WTC11 (cell line): ENCODE measurements around the gene PKMYT1. TPM values are rescaled to one million over a fixed set of nuclear protein-coding genes. Genes with fewer than 3 reads are reported as not detected.

Experiments
- ATAC-seq: fragments of 200-7000 bp; cut with Tn5 transposase; 2 replicates; pipeline ENCODE4 v1.10.0; 2021; ENCODE audit warnings: mild to moderate bottlenecking, moderate library complexity
- CTCF ChIA-PET: fragments of 300-600 bp; sonication (Branson Sonifier 250); formaldehyde crosslinking; loops from one replicate; lab custom pipeline; 2021; ENCODE audit warnings: antibody characterized with exemption; lab: Charles Lee
- POLR2A ChIA-PET: fragments of 350-600 bp; sonication (Branson Sonifier 250); formaldehyde crosslinking; loops from one replicate; lab custom pipeline; 2021; ENCODE audit warnings: antibody characterized with exemption; lab: Charles Lee
- DNase-seq: peaks from one replicate; pipeline ENCODE4 v3.0.0; 2021; ENCODE audit warnings: low spot score
- H3K27ac Mint-ChIP-seq: 2 replicates; pipeline ENCODE4 v1.8.0; 2021; ENCODE audit warnings: mixed read lengths
- H3K27me3 Mint-ChIP-seq: 2 replicates; pipeline ENCODE4 v1.8.0; 2021; ENCODE audit warnings: low read depth, mild to moderate bottlenecking, moderate library complexity, mixed read lengths
- H3K36me3 Mint-ChIP-seq: 2 replicates; pipeline ENCODE4 v1.8.0; 2021; ENCODE audit warnings: mixed read lengths
- H3K4me1 Mint-ChIP-seq: 2 replicates; pipeline ENCODE4 v1.8.0; 2022; ENCODE audit warnings: mixed read lengths
- H3K4me3 Mint-ChIP-seq: 2 replicates; pipeline ENCODE4 v1.8.0; 2021; ENCODE audit warnings: mild to moderate bottlenecking, moderate library complexity, mixed read lengths
- H3K9me3 Mint-ChIP-seq: 2 replicates; pipeline ENCODE4 v1.8.0; 2021; ENCODE audit warnings: mixed read lengths
- CREM ChIP-seq: sonication (generic); formaldehyde crosslinking; IDR thresholded peaks from 2 replicates; pipeline ENCODE4 v1.8.1; 2022; ENCODE audit warnings: mild to moderate bottlenecking, missing genetic modification reagents, moderate library complexity
- ESRRA ChIP-seq: sonication (generic); formaldehyde crosslinking; IDR thresholded peaks from 2 replicates; pipeline ENCODE4 v1.8.1; 2022; ENCODE audit warnings: mild to moderate bottlenecking, missing genetic modification reagents, borderline replicate concordance
- JAZF1 ChIP-seq: fragments of 250-450 bp; sonication (Bioruptor Pico); IDR thresholded peaks from 2 replicates; pipeline ENCODE4 v1.9.0; 2021; ENCODE audit warnings: moderate library complexity, mild to moderate bottlenecking, inconsistent platforms
- JUN ChIP-seq: sonication (generic); formaldehyde crosslinking; IDR thresholded peaks from 2 replicates; pipeline ENCODE4 v1.8.0; 2023; ENCODE audit warnings: mild to moderate bottlenecking, missing genetic modification reagents
- NR3C1 ChIP-seq: sonication (generic); formaldehyde crosslinking; conservative IDR thresholded peaks from 2 replicates; pipeline ENCODE4 v1.8.1; 2023; ENCODE audit warnings: low read depth, mild to moderate bottlenecking, missing genetic modification reagents
- RORB ChIP-seq: fragments of 250-450 bp; sonication (Bioruptor Pico); IDR thresholded peaks from 2 replicates; pipeline ENCODE4 v1.9.0; 2021; ENCODE audit warnings: mild to moderate bottlenecking
- SP1 ChIP-seq: sonication (generic); formaldehyde crosslinking; conservative IDR thresholded peaks from 2 replicates; pipeline ENCODE4 v1.8.1; 2022; ENCODE audit warnings: missing genetic modification reagents
- TEAD4 ChIP-seq: sonication (generic); formaldehyde crosslinking; IDR thresholded peaks from 2 replicates; pipeline ENCODE4 v1.8.0; 2022; ENCODE audit warnings: mild to moderate bottlenecking, missing genetic modification reagents
- ZNF121 ChIP-seq: sonication (generic); formaldehyde crosslinking; IDR thresholded peaks from 2 replicates; pipeline ENCODE4 v1.8.0; 2023; ENCODE audit warnings: missing genetic modification reagents
- ZNF232 ChIP-seq: sonication (generic); formaldehyde crosslinking; IDR thresholded peaks from 2 replicates; pipeline ENCODE4 v1.8.0; 2022; ENCODE audit warnings: mild to moderate bottlenecking, missing genetic modification reagents
- ZNF317 ChIP-seq: sonication (generic); formaldehyde crosslinking; IDR thresholded peaks from 2 replicates; pipeline ENCODE4 v1.8.1; 2023; ENCODE audit warnings: low read depth, mild to moderate bottlenecking, moderate library complexity, missing genetic modification reagents, borderline replicate concordance
- ZNF416 ChIP-seq: fragments of 250-450 bp; sonication (Bioruptor Pico); IDR thresholded peaks from 2 replicates; pipeline ENCODE4 v1.9.0; 2021; ENCODE audit warnings: mild to moderate bottlenecking, inconsistent platforms
- ZNF423 ChIP-seq: fragments of 250-450 bp; sonication (Bioruptor Pico); IDR thresholded peaks from 2 replicates; pipeline ENCODE4 v2.1.2; 2022; ENCODE audit warnings: mild to moderate bottlenecking, moderate library complexity
- total RNA-seq: library from RNA; stranded (reverse); gene quantifications from 3 replicates; pipeline ENCODE4 v1.2.3, GENCODE V29; 2021
- TF ChIP-seq, protein P1 (sequence below): sonication (generic); formaldehyde crosslinking; IDR thresholded peaks from 2 replicates; pipeline ENCODE4 v1.8.1; 2023; ENCODE audit warnings: mild to moderate bottlenecking, missing genetic modification reagents
- TF ChIP-seq, protein P2 (sequence below): fragments of 250-450 bp; sonication (Bioruptor Pico); IDR thresholded peaks from 2 replicates; pipeline ENCODE4 v1.9.0; 2021; ENCODE audit warnings: mild to moderate bottlenecking
- TF ChIP-seq, protein P3 (sequence below): sonication (generic); formaldehyde crosslinking; IDR thresholded peaks from 2 replicates; pipeline ENCODE4 v1.8.1; 2022; ENCODE audit warnings: low read depth, mild to moderate bottlenecking, moderate library complexity, missing genetic modification reagents, borderline replicate concordance
- TF ChIP-seq, protein P4 (sequence below): fragments of 250-450 bp; sonication (Bioruptor Pico); IDR thresholded peaks from 2 replicates; pipeline ENCODE4 v1.9.0; 2021; ENCODE audit warnings: moderate library complexity, mild to moderate bottlenecking, inconsistent platforms, borderline replicate concordance
- TF ChIP-seq, protein P5 (sequence below): sonication (generic); formaldehyde crosslinking; IDR thresholded peaks from 2 replicates; pipeline ENCODE4 v1.8.0; 2023; ENCODE audit warnings: mild to moderate bottlenecking, missing genetic modification reagents
- TF ChIP-seq, protein P6 (sequence below): sonication (generic); formaldehyde crosslinking; IDR thresholded peaks from 2 replicates; pipeline ENCODE4 v1.8.1; 2022; ENCODE audit warnings: mild to moderate bottlenecking, moderate library complexity, missing genetic modification reagents
- TF ChIP-seq, protein P7 (sequence below): fragments of 250-450 bp; sonication (Bioruptor Pico); IDR thresholded peaks from 2 replicates; pipeline ENCODE4 v1.9.0; 2021; ENCODE audit warnings: mild to moderate bottlenecking, borderline replicate concordance

PKMYT1 gene
- total RNA-seq, 1 experiment from 2014 or later, result 120 TPM

DNA sequence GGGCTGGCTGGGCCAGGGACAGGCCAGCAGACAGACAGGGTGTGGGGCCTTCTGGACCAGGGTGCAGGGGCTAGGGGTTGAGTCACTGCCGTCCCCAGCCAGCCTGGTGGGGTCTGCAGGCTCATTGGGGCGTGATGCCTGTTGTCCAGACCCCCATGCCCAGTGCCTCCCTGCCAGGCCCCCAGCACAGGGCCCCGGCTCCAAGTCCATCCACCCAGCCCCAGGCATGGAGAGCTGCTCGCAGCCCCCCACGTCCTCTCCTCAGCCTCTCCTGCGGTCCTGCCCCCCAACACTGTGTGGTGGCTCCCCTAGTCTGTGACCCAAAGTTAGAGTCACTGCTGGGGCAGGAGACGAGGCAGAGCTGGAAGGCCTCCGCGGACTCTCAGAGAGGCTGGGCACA, 7.0 kb upstream of the PKMYT1 start (continued):
- TF ChIP-seq, protein P1, sequence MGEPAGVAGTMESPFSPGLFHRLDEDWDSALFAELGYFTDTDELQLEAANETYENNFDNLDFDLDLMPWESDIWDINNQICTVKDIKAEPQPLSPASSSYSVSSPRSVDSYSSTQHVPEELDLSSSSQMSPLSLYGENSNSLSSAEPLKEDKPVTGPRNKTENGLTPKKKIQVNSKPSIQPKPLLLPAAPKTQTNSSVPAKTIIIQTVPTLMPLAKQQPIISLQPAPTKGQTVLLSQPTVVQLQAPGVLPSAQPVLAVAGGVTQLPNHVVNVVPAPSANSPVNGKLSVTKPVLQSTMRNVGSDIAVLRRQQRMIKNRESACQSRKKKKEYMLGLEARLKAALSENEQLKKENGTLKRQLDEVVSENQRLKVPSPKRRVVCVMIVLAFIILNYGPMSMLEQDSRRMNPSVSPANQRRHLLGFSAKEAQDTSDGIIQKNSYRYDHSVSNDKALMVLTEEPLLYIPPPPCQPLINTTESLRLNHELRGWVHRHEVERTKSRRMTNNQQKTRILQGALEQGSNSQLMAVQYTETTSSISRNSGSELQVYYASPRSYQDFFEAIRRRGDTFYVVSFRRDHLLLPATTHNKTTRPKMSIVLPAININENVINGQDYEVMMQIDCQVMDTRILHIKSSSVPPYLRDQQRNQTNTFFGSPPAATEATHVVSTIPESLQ (CRISPR knock-in tag), result no peak

DNA sequence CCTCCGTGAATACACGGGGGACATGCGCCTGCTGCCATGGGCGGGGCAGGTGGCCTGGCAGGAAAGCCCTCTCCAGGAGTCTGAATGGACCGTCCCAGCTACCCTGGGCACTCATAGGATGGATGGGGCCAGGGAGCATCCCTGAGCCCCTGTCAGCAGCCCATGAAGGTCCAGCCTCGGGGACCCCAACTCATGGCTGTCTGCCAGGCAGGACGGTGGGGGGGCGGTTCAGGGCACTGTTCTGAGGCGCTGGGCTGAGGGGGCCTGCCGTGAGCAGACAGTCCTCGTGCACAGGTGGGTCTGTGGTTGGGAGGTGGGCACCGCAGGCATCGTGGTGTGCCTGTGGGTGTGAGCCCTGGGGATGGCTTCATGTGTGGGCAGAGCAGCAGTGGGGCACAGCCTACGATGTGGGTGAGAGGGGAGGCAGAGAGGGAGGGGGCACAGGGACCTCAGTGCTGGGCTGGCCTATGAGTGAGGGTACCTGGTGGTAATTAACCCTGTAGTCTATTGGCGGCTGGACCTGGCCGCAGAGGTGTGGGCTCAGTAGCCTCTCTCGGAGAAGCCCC, 6.5 kb upstream of the PKMYT1 start:
- H3K9me3 Mint-ChIP-seq, result no peaks in the 10 kb centered on the region
- H3K27me3 Mint-ChIP-seq, result peaks cover 6% of the 10 kb centered on the region; the same call in 1 of the 2 replicates
- no peaks in the 10 kb centered on the region for H3K36me3 Mint-ChIP-seq
- H3K4me3 Mint-ChIP-seq, result no peak overlapping the region
- no peak for DNase-seq
- CTCF ChIA-PET, result interaction anchor here (1.8 to 2.0 kb wide), 2 partner anchors 16 to 73 kb away, joined by 6 to 8 read pairs; no protein-coding TSS in a partner anchor
- no peak for ATAC-seq
- POLR2A ChIA-PET, result no interaction called here
- no peak for TF ChIP-seq ZNF423 (CRISPR knock-in tag)
- no peak for TF ChIP-seq ESRRA
- TF ChIP-seq, protein P2, sequence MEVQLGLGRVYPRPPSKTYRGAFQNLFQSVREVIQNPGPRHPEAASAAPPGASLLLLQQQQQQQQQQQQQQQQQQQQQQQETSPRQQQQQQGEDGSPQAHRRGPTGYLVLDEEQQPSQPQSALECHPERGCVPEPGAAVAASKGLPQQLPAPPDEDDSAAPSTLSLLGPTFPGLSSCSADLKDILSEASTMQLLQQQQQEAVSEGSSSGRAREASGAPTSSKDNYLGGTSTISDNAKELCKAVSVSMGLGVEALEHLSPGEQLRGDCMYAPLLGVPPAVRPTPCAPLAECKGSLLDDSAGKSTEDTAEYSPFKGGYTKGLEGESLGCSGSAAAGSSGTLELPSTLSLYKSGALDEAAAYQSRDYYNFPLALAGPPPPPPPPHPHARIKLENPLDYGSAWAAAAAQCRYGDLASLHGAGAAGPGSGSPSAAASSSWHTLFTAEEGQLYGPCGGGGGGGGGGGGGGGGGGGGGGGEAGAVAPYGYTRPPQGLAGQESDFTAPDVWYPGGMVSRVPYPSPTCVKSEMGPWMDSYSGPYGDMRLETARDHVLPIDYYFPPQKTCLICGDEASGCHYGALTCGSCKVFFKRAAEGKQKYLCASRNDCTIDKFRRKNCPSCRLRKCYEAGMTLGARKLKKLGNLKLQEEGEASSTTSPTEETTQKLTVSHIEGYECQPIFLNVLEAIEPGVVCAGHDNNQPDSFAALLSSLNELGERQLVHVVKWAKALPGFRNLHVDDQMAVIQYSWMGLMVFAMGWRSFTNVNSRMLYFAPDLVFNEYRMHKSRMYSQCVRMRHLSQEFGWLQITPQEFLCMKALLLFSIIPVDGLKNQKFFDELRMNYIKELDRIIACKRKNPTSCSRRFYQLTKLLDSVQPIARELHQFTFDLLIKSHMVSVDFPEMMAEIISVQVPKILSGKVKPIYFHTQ, result no peak
- TF ChIP-seq ZNF416 (CRISPR knock-in tag), result no peak
- TF ChIP-seq, protein P3, sequence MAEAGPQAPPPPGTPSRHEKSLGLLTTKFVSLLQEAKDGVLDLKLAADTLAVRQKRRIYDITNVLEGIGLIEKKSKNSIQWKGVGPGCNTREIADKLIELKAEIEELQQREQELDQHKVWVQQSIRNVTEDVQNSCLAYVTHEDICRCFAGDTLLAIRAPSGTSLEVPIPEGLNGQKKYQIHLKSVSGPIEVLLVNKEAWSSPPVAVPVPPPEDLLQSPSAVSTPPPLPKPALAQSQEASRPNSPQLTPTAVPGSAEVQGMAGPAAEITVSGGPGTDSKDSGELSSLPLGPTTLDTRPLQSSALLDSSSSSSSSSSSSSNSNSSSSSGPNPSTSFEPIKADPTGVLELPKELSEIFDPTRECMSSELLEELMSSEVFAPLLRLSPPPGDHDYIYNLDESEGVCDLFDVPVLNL (CRISPR knock-in tag), result no peak
- TF ChIP-seq JAZF1 (CRISPR knock-in tag), result no peak
- TF ChIP-seq, protein P4, sequence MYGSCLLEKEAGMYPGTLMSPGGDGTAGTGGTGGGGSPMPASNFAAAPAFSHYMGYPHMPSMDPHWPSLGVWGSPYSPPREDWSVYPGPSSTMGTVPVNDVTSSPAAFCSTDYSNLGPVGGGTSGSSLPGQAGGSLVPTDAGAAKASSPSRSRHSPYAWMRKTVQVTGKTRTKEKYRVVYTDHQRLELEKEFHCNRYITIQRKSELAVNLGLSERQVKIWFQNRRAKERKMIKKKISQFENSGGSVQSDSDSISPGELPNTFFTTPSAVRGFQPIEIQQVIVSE (CRISPR knock-in tag), result no peak
- TF ChIP-seq ZNF317 (CRISPR knock-in tag), result no peak
- no peak for TF ChIP-seq TEAD4
- TF ChIP-seq, protein P5, sequence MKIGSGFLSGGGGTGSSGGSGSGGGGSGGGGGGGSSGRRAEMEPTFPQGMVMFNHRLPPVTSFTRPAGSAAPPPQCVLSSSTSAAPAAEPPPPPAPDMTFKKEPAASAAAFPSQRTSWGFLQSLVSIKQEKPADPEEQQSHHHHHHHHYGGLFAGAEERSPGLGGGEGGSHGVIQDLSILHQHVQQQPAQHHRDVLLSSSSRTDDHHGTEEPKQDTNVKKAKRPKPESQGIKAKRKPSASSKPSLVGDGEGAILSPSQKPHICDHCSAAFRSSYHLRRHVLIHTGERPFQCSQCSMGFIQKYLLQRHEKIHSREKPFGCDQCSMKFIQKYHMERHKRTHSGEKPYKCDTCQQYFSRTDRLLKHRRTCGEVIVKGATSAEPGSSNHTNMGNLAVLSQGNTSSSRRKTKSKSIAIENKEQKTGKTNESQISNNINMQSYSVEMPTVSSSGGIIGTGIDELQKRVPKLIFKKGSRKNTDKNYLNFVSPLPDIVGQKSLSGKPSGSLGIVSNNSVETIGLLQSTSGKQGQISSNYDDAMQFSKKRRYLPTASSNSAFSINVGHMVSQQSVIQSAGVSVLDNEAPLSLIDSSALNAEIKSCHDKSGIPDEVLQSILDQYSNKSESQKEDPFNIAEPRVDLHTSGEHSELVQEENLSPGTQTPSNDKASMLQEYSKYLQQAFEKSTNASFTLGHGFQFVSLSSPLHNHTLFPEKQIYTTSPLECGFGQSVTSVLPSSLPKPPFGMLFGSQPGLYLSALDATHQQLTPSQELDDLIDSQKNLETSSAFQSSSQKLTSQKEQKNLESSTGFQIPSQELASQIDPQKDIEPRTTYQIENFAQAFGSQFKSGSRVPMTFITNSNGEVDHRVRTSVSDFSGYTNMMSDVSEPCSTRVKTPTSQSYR, result no peak
- TF ChIP-seq ZNF121 (CRISPR knock-in tag), result no peak
- TF ChIP-seq, protein P6, sequence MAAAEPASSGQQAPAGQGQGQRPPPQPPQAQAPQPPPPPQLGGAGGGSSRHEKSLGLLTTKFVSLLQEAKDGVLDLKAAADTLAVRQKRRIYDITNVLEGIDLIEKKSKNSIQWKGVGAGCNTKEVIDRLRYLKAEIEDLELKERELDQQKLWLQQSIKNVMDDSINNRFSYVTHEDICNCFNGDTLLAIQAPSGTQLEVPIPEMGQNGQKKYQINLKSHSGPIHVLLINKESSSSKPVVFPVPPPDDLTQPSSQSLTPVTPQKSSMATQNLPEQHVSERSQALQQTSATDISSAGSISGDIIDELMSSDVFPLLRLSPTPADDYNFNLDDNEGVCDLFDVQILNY (CRISPR knock-in tag), result no peak
- TF ChIP-seq, protein P7, sequence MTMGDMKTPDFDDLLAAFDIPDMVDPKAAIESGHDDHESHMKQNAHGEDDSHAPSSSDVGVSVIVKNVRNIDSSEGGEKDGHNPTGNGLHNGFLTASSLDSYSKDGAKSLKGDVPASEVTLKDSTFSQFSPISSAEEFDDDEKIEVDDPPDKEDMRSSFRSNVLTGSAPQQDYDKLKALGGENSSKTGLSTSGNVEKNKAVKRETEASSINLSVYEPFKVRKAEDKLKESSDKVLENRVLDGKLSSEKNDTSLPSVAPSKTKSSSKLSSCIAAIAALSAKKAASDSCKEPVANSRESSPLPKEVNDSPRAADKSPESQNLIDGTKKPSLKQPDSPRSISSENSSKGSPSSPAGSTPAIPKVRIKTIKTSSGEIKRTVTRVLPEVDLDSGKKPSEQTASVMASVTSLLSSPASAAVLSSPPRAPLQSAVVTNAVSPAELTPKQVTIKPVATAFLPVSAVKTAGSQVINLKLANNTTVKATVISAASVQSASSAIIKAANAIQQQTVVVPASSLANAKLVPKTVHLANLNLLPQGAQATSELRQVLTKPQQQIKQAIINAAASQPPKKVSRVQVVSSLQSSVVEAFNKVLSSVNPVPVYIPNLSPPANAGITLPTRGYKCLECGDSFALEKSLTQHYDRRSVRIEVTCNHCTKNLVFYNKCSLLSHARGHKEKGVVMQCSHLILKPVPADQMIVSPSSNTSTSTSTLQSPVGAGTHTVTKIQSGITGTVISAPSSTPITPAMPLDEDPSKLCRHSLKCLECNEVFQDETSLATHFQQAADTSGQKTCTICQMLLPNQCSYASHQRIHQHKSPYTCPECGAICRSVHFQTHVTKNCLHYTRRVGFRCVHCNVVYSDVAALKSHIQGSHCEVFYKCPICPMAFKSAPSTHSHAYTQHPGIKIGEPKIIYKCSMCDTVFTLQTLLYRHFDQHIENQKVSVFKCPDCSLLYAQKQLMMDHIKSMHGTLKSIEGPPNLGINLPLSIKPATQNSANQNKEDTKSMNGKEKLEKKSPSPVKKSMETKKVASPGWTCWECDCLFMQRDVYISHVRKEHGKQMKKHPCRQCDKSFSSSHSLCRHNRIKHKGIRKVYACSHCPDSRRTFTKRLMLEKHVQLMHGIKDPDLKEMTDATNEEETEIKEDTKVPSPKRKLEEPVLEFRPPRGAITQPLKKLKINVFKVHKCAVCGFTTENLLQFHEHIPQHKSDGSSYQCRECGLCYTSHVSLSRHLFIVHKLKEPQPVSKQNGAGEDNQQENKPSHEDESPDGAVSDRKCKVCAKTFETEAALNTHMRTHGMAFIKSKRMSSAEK (CRISPR knock-in tag), result no peak
- no peak for TF ChIP-seq SP1 (CRISPR knock-in tag)
- no peak for TF ChIP-seq ZNF232 (CRISPR knock-in tag)
- no peak for TF ChIP-seq JUN (CRISPR knock-in tag)
- TF ChIP-seq CREM (CRISPR knock-in tag), result no peak
- TF ChIP-seq RORB, result no peak
- no peak for TF ChIP-seq NR3C1 (CRISPR knock-in tag)
- H3K4me1 Mint-ChIP-seq, result peaks cover 33% of the 10 kb centered on the region
- H3K27ac Mint-ChIP-seq, result no peak overlapping the region
